Measurements from ENCODE around the gene MIDN.

DNA sequence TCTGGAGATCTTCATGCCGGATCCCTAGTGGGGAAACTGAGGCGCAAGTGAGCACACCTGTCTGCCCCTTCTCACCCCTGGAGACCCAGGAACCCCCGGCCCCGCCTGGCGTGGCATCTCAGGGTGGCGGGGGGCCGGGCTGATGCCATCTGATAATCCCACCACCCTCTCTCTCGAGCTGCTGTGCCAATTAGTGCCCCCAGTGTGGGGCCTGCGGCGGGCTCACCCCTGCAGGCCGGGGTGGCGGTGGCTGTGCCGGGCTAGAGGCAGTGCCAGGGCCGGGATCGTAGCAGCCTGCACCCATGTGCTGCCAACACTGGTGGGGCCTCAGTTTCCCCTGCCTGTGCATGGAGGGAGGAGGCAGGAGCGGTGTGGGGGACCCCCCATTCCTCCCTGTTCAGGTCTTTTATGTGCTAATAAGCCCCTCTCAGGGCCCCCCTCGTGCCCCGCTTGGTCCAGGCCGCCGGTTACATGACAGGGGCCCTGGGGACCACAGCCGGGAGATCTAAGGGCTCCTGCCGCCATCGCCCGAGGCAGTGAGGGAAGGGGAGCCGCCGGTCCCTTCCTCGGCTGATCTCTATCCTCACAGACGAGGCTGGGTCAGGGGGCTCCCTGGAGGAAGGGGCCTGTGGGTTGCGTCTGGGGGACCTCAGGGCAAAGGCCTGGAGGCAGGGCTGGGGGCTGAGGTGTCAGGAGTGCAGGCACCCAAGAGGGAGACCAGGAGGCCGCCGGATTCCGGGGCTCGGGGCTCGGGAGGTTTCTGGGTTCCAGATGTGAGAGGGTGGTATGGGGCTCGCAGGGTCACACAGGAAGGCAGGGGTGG is 45.6 kb downstream of the MIDN start:
- TF ChIP-seq TCF7L2 (IDR thresholded peaks at IDR 0.05; ENCODE audit: low read depth, low read length) (no peak), SIN3A (IDR thresholded peaks at IDR 0.05; ENCODE audit: borderline replicate concordance, insufficient read depth, low read depth, low read length) (no peak), POLR2AphosphoS5 (IDR thresholded peaks at IDR 0.05; ENCODE audit: low read depth, low read length) (no peak)
- TF ChIP-seq, protein P1, sequence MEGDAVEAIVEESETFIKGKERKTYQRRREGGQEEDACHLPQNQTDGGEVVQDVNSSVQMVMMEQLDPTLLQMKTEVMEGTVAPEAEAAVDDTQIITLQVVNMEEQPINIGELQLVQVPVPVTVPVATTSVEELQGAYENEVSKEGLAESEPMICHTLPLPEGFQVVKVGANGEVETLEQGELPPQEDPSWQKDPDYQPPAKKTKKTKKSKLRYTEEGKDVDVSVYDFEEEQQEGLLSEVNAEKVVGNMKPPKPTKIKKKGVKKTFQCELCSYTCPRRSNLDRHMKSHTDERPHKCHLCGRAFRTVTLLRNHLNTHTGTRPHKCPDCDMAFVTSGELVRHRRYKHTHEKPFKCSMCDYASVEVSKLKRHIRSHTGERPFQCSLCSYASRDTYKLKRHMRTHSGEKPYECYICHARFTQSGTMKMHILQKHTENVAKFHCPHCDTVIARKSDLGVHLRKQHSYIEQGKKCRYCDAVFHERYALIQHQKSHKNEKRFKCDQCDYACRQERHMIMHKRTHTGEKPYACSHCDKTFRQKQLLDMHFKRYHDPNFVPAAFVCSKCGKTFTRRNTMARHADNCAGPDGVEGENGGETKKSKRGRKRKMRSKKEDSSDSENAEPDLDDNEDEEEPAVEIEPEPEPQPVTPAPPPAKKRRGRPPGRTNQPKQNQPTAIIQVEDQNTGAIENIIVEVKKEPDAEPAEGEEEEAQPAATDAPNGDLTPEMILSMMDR (IDR thresholded peaks at IDR 0.05), result no peak
- TF ChIP-seq, protein P2, sequence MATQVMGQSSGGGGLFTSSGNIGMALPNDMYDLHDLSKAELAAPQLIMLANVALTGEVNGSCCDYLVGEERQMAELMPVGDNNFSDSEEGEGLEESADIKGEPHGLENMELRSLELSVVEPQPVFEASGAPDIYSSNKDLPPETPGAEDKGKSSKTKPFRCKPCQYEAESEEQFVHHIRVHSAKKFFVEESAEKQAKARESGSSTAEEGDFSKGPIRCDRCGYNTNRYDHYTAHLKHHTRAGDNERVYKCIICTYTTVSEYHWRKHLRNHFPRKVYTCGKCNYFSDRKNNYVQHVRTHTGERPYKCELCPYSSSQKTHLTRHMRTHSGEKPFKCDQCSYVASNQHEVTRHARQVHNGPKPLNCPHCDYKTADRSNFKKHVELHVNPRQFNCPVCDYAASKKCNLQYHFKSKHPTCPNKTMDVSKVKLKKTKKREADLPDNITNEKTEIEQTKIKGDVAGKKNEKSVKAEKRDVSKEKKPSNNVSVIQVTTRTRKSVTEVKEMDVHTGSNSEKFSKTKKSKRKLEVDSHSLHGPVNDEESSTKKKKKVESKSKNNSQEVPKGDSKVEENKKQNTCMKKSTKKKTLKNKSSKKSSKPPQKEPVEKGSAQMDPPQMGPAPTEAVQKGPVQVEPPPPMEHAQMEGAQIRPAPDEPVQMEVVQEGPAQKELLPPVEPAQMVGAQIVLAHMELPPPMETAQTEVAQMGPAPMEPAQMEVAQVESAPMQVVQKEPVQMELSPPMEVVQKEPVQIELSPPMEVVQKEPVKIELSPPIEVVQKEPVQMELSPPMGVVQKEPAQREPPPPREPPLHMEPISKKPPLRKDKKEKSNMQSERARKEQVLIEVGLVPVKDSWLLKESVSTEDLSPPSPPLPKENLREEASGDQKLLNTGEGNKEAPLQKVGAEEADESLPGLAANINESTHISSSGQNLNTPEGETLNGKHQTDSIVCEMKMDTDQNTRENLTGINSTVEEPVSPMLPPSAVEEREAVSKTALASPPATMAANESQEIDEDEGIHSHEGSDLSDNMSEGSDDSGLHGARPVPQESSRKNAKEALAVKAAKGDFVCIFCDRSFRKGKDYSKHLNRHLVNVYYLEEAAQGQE (IDR thresholded peaks at IDR 0.05; ENCODE audit: insufficient read depth in 1 of 2, low read depth in 2 of 2, low read length in 1 of 2), result no peak

Measured in Panc1 (cell line).